GM18909 (cell line): ENCODE results near the gene TOPAZ1.
A peak's percentile ranks its signal among the peaks of the same experiment; 100 is the strongest.

Experiments used
- ATAC-seq: cut with Tn5 transposase; IDR thresholded peaks from one replicate; pipeline ENCODE4 v1.9.1; 2021; ENCODE audit warnings: mild to moderate bottlenecking; ENCODE audit not compliant: unreplicated experiment, poor library complexity

Gene TOPAZ1

DNA sequence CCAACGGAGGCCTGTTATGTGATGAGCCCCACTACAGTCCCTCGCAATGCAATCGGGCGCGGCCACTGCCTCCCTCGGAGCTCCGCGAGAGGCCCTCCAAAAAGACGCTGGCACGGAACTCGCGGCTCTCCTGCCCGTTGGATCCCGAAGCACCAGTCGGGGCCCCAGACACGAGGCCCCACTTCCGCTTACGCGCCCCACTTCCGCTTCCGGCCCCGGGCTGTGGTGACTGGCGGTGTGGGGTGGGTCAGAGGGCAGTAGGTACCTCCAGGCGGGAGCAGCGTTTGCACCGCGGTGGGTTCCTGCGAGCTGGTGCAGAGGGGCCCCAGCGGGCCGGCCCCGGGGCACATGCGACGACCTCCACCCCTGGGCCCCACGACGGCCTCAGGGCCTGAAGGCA lies at the start of gene TOPAZ1:
TSS of gene TOPAZ1 (plus strand) at position 181 of the 400 bp plus-strand sequence. CDS start at position 349, 168 bp downstream.
- no peak for ATAC-seq

- ATAC-seq = peak; percentile 55
Observed at GRCh38 chr3:44198284-44199269, 43.1 kb upstream of the TOPAZ1 start.

DNA sequence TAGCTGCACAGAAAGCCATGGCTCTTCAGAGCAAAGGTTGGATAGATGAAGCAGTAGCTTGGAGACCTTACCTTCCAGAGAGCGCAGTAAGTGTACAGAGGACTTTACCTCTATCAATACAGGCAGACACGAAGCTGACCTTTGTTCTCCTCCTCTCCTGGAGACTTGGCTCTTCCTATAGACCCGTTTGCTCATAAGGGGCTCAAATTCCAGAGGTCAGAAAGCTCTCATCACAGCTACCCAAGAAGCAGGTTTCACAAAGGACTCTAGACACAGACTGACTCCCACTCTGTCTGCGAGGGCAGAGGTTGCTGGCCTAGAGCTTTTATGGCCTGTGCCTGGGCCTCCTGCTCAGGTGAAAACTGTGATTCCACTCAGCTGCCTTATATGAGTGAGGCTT lies 35.4 kb upstream of the TOPAZ1 start:
- ATAC-seq = no peak

- no peak for ATAC-seq
Observed at GRCh38 chr3:44206862-44207652, 34.6 kb upstream of the TOPAZ1 start.

- ATAC-seq = no peak
Observed at GRCh38 chr3:44208086-44208485, 33.6 kb upstream of the TOPAZ1 start.

DNA sequence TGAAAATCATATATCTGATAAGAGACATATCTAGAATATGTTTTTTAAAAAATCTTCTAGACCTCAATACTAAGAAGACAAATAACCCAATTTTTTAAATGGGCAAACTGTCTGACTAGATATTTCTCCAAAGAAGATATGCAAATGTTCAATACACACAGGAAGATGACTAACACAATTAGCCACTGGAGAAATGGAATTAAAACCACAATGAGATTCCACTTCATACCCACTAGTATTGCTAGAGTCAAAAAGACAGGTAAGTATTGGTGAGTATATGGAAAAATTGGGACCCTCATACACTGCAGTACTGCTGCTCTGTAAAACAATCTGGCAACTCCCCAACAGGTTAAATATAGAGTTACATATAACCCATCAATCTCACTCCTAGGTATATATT lies 33.1 kb upstream of the TOPAZ1 start:
- no peak for ATAC-seq

DNA sequence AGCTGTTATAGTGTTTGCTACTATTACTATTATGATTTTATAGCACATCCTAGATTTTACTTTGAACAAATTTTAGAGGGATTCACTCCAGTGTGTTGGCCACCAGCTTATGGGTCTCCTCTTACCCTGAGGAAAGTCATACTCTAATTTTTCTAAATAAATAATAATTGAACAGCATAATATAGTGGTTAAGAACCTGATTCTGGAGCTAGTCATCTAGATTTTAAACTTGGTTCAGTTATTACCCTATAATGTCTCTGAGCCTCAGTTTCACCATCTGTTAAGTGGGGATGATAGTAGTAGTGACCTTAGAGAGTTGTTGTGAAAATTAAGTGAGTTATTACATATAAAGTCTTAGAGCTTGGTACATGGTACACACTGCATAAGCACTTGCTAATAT lies 30.7 kb upstream of the TOPAZ1 start:
- no peak for ATAC-seq

GRCh38 chr3:44222337-44222736 lies 19.3 kb upstream of the TOPAZ1 start:
- ATAC-seq = no peak

DNA sequence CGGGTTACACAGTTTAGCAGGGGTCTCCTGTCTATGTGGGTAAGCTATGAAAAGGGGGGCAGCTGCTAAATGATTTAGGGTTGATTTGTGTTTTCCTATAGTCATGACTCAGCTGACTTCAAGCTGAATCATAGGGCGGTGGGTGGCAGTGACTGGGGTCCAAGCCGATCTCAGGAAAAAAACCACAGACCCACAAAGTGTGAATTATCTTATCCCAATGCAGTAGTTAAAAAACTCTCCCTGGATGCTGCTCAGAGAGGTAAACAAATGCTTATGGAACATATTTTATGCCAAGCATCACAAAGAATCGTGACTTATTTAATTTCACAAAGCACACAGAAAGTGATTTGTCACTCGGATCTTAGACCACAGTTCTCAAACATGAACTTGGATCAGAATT lies 18.4 kb upstream of the TOPAZ1 start:
- no peak for ATAC-seq

DNA sequence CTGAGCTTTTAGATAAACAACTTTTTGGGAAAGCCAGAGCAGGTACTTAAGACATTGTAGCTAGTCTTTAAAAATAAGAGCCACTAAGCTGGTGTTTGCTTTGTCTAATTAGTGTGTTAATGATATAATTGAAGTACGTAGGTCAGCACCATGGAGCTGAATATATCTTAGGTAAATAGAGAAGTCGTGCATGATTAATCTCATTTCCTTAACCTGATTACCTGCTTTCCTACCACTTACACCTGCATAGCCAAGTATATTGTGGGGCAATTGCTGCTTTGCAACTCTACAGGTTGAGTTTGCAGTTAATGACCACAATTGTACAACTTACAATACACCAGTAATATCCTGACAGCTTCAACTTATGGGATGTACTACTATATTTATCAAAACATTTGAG lies 17.6 kb upstream of the TOPAZ1 start:
- ATAC-seq = no peak

DNA sequence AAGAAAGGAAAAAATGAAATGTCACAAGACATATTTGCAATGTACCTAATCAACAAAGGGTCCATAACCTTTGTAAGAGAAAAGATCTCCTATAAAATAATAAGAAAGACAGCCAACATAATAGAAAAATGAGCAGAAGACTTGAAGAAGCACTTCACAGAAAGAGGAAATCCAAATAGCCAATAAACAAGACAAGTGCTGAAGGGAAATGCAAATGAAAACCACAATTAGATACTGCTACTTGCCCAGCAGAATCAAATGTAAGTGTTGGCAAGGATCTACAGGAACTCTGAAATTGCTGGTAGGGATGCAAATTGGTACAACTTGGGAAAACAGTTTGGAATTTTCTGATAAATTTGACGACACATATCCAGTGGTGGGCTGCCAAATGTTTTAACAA lies 15.1 kb upstream of the TOPAZ1 start:
- ATAC-seq = no peak

DNA sequence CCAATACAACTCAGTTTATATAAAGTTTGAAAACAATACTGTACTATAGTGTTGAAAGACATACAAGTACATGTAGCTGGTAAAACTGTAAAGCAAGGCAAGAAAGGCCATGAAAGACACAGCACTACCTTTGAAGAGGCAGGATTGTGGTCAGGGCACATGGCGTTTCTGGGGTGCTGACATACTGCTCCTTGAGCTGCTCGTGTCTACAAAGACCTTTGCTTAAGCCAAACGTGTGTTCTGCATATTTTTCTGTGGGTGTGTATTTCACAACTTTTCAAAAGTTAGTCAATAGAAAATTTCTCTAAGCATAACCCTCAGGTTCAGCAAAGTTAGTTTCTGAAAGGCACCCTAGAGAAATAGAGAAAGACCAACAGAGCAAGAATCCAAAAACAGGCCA lies 14.1 kb upstream of the TOPAZ1 start:
- ATAC-seq = no peak

GRCh38 chr3:44228900-44229299 lies 12.8 kb upstream of the TOPAZ1 start:
- ATAC-seq = no peak

DNA sequence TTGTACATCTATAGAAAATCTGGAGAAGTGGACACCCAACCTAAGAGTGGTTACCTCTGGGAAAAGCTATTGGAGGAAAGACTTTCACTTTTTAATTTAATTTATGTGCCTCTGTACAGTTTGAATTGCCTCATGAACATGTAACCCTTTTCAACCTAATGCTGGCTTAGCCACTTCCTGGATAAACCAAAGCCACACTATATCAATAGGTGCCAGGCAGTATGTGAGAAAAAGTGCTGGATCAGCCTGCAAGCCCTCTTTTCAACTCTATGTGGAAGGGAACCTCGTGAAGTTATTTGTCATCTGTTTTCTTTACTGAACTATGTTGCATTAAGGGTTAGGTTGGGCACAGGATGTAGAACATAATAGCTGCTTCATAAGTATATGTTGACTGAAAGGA lies 9.3 kb upstream of the TOPAZ1 start:
- ATAC-seq = no peak

GRCh38 chr3:44234648-44235268 lies 6.9 kb upstream of the TOPAZ1 start:
- no peak for ATAC-seq

GRCh38 chr3:44235604-44236484 lies 5.8 kb upstream of the TOPAZ1 start:
- ATAC-seq = peak; percentile 74

DNA sequence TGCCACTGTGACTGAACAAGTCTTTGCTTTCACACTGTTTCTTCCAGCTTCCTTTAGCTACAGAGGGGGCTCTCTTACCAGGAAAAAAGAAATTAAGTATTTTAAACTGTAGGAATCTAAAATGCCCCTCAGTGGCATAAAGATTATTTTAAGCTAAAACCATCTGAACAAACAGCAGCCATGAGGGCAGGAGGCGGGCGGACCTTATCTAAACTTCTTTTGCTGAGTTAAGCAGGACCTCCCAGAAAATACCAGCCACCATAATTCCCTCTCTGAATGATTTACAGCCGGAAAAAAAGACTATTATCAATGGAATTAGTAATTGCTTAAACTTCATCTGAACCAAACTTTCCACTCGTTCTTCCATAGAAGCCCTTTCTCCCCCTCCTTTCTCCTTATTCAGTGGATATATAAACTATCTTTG lies 5.2 kb upstream of the TOPAZ1 start:
- ATAC-seq = no peak

DNA sequence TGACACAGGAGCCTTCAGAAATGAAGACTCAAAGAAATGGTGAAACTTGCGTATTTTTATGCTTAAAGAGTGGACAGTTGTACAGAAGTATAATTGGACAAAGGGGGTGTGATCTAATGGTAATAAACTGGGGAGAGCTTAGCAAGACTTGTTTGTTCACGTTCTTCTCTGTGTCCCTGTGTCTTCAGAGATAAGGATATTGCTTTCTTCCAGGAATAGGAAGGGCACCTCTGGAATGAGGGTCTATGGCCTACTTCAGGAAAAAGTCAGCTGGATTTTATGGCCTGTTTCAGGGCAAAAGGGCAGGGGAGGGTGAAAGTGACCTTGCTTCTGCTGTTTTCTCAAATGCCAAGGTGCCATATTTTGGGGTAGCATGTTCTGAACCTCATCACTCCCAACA lies 4.5 kb upstream of the TOPAZ1 start:
- ATAC-seq = no peak

GRCh38 chr3:44237665-44238064 lies 4.0 kb upstream of the TOPAZ1 start:
- no peak for ATAC-seq

GRCh38 chr3:44238889-44239288 lies 2.8 kb upstream of the TOPAZ1 start:
- no peak for ATAC-seq
